ENCODE measurements around the gene FYN.
"Not testable (repeated sequence)": the region's sequence is repeated elsewhere in the genome, so short reads cannot be mapped to it uniquely, and the experiment has no call there.

- TF ChIP-seq CTCF, POLR2A (IDR thresholded peaks at IDR 0.05): not testable (repeated sequence)
Measured at GRCh38 chr6:111786151-111786550, 87.1 kb downstream of the FYN start.
